Chondrocyte (in vitro differentiated cells): ENCODE measurements around the gene PPARG. TPM values are rescaled to one million over a fixed set of nuclear protein-coding genes. Genes with fewer than 3 reads are reported as not detected.

Experiments used
- DNase-seq: peaks from one replicate; pipeline ENCODE4 v3.0.0; 2021; ENCODE audit warnings: mixed read lengths, low spot score
- H3K27ac Mint-ChIP-seq: one replicate; pipeline ENCODE4 v1.8.0; 2021; ENCODE audit warnings: mild to moderate bottlenecking, moderate library complexity, mixed read lengths; ENCODE audit not compliant: unreplicated experiment
- H3K27me3 Mint-ChIP-seq: 2 replicates; pipeline ENCODE4 v1.8.0; 2021; ENCODE audit warnings: low read depth, mixed read lengths
- H3K36me3 Mint-ChIP-seq: 2 replicates; pipeline ENCODE4 v1.8.0; 2021; ENCODE audit warnings: low read depth, mixed read lengths
- H3K4me1 Mint-ChIP-seq: 2 replicates; pipeline ENCODE4 v1.8.0; 2021; ENCODE audit warnings: low read depth, mild to moderate bottlenecking, mixed read lengths
- H3K4me3 Mint-ChIP-seq: one replicate; pipeline ENCODE4 v1.8.0; 2021; ENCODE audit warnings: mild to moderate bottlenecking, moderate library complexity, mixed read lengths; ENCODE audit not compliant: unreplicated experiment
- H3K9me3 Mint-ChIP-seq: 2 replicates; pipeline ENCODE4 v1.8.0; 2021; ENCODE audit warnings: low read depth, mixed read lengths
- total RNA-seq: library from RNA; stranded (reverse); gene quantifications from 3 replicates; pipeline ENCODE4 v1.2.1, GENCODE V29; 2021
- TF ChIP-seq, protein P1 (sequence below): fragments of 200-600 bp; sonication (generic); IDR thresholded peaks from 2 replicates; pipeline ENCODE4 v1.5.0; 2021; ENCODE audit warnings: antibody characterized with exemption, mild to moderate bottlenecking, moderate library complexity

Gene PPARG
- total RNA-seq, 1 donor from 2014 or later, result 9.2 TPM

DNA sequence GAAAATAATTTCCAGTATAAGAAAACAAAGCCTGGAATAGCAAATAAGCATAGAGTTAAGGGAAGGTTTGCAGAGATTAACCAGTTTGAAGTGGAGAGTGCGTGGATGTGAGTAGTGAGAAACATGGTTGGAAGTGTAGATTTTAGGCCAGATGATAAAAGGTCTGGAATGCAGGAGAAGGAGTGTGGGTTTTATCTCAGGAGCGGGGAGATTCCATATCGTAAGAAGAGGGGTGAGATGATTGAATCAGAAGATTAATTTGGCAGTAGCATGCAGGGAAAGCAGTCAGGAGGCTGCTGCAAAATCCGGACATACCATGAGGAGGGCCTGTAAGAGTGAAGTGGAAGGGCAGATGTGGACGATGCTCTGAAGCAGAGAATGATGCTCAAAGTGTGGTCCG is 13.7 kb downstream of the PPARG start:
- Mint-ChIP-seq H3K27me3 (peaks cover 7% of the 10 kb centered on the region), H3K9me3 (peaks cover under 1% of the 10 kb centered on the region), H3K36me3 (peaks cover 4% of the 10 kb centered on the region), H3K4me1 (peaks cover 5% of the 10 kb centered on the region), H3K4me3 (no peak overlapping the region), H3K27ac (no peak overlapping the region)
- no peak for DNase-seq
- TF ChIP-seq, protein P1, sequence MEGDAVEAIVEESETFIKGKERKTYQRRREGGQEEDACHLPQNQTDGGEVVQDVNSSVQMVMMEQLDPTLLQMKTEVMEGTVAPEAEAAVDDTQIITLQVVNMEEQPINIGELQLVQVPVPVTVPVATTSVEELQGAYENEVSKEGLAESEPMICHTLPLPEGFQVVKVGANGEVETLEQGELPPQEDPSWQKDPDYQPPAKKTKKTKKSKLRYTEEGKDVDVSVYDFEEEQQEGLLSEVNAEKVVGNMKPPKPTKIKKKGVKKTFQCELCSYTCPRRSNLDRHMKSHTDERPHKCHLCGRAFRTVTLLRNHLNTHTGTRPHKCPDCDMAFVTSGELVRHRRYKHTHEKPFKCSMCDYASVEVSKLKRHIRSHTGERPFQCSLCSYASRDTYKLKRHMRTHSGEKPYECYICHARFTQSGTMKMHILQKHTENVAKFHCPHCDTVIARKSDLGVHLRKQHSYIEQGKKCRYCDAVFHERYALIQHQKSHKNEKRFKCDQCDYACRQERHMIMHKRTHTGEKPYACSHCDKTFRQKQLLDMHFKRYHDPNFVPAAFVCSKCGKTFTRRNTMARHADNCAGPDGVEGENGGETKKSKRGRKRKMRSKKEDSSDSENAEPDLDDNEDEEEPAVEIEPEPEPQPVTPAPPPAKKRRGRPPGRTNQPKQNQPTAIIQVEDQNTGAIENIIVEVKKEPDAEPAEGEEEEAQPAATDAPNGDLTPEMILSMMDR, result no peak

DNA sequence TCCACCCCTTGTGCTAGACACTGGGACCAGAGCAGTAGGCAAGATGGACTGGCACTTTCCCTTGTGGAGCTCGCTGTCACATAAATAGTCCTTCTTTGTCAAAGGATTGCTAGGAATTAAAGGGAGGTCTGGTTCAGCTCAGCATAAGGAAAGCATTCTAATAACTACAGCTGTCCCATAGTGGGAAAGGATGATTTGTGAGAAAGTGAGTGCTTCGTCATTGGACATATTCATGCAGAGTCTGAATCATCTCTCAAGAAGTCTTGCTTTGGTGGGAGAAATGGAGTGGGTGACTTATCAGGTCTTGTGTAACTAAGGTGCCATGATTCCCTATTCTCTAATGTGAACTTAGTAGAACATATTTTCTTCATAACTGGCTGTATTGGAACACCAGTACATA is 14.7 kb downstream of the PPARG start:
- H3K36me3 Mint-ChIP-seq, result peaks cover 7% of the 10 kb centered on the region
- no peak for DNase-seq
- H3K4me1 Mint-ChIP-seq, result peaks cover 12% of the 10 kb centered on the region
- H3K9me3 Mint-ChIP-seq, result peaks cover 5% of the 10 kb centered on the region
- no peak overlapping the region for H3K27ac Mint-ChIP-seq
- H3K27me3 Mint-ChIP-seq, result peaks cover 7% of the 10 kb centered on the region
- no peak overlapping the region for H3K4me3 Mint-ChIP-seq
- TF ChIP-seq, protein P1, result no peak

DNA sequence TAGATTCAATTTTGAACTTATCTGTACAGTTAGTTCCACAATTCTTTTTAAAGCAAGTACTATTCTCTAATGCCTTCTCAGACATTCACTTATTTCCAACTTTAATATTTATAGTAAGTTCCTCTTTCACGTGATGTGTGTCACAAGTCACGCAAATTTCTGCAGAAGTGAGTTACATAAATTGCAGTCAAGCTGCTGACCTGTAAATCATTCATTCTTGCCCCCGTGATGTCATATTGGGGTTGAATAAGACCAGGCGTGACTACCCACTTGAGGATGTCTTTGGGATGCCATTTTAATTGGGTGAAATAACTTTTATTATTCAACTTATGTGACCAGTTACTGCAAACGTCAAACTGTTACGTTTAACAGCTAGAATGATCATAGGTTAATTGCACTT is 15.1 kb downstream of the PPARG start:
- peaks cover 7% of the 10 kb centered on the region for H3K27me3 Mint-ChIP-seq
- TF ChIP-seq, protein P1, result no peak
- H3K4me3 Mint-ChIP-seq, result no peak overlapping the region
- H3K36me3 Mint-ChIP-seq, result peaks cover 9% of the 10 kb centered on the region
- H3K4me1 Mint-ChIP-seq, result peaks cover 14% of the 10 kb centered on the region
- H3K9me3 Mint-ChIP-seq, result peaks cover 7% of the 10 kb centered on the region
- DNase-seq, result no peak
- no peak overlapping the region for H3K27ac Mint-ChIP-seq

DNA sequence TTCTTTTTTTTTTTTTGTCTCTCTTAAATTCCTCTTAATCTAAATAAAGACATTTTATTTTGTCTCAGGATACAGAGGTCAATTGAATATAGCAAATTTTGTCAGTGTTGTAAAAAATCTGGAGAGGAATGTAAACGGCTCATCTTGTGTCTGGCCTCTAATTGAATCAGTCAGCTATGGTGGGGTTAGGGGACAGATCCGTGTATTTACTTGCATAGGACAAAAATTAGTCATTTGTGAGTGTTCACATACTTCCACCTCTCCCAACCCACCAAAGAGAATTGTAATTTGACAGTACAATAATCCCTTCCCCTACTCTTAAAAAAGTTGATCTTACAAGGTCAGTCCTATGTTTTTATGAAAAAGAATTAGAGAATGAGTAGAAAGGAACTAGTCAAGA is 18.3 kb downstream of the PPARG start:
- no peak for DNase-seq
- TF ChIP-seq, protein P1, result no peak
- Mint-ChIP-seq H3K27ac (peak overlapping the region; percentile 71), H3K36me3 (peaks cover 7% of the 10 kb centered on the region), H3K27me3 (peaks cover 3% of the 10 kb centered on the region), H3K9me3 (peaks cover 7% of the 10 kb centered on the region), H3K4me3 (no peak overlapping the region), H3K4me1 (peaks cover 19% of the 10 kb centered on the region)

DNA sequence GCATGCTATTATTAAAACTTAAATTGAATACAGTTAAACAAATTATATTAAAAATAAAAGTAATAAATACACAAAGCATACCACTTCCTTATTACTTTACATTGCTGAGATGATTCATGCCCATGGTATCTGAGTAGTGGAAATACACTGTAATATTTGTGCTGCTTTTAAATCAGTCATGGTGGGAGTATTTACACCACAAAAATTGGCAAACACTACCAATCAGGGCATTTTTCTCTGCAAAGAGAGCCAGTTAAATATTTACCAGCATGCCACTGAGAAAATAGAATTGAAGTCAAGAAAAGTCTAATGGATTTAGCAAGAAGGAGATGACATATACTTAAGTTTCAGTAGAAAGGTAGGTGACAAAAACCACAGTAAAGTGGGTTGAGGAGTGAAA is 19.6 kb downstream of the PPARG start:
- Mint-ChIP-seq H3K9me3 (peaks cover 7% of the 10 kb centered on the region), H3K36me3 (peaks cover 7% of the 10 kb centered on the region), H3K4me1 (peaks cover 19% of the 10 kb centered on the region), H3K4me3 (no peak overlapping the region), H3K27me3 (peaks cover 3% of the 10 kb centered on the region), H3K27ac (peak overlapping the region; percentile 78)
- DNase-seq, result no peak
- TF ChIP-seq, protein P1, result no peak
